Measurements from ENCODE around the gene RAET1E.

The RAET1E gene

GRCh38 chr6:149905371-149905910 is 7.5 kb upstream of the RAET1E start:
- H3K27me3 ChIP-seq (replicated peaks), result no peaks in the 10 kb centered on the region
- DNase-seq, result no peak
- TF ChIP-seq CTCF (IDR thresholded peaks at IDR 0.05; ENCODE audit: low read depth, low read length, missing control alignments), result no peak
- in situ Hi-C loops (cut with HindIII; ENCODE audit: low pct_ligation_motif_present, low sequenced_read_pairs), result no loop called here
- H3K4me3 ChIP-seq (ENCODE audit: low read depth, low read length), result no peak overlapping the region
- H3K27ac ChIP-seq, result no peak overlapping the region
- no peaks in the 10 kb centered on the region for H3K36me3 ChIP-seq (replicated peaks)

- Histone ChIP-seq H3K36me3 (replicated peaks) (no peaks in the 10 kb centered on the region), H3K4me3 (ENCODE audit: low read depth, low read length) (no peak overlapping the region), H3K27ac (no peak overlapping the region), H3K27me3 (replicated peaks) (no peaks in the 10 kb centered on the region)
- in situ Hi-C loops (cut with HindIII; ENCODE audit: low pct_ligation_motif_present, low sequenced_read_pairs), result no loop called here
- no peak for DNase-seq
- no peak for TF ChIP-seq CTCF (IDR thresholded peaks at IDR 0.05; ENCODE audit: low read depth, low read length, missing control alignments)
Observed at GRCh38 chr6:149904661-149905370, 6.9 kb upstream of the RAET1E start.

- Histone ChIP-seq H3K27me3 (replicated peaks) (no peaks in the 10 kb centered on the region), H3K4me3 (ENCODE audit: low read depth, low read length) (no peak overlapping the region), H3K27ac (no peak overlapping the region), H3K36me3 (replicated peaks) (no peaks in the 10 kb centered on the region)
- TF ChIP-seq CTCF (IDR thresholded peaks at IDR 0.05; ENCODE audit: low read depth, low read length, missing control alignments), result no peak
- in situ Hi-C loops (cut with HindIII; ENCODE audit: low pct_ligation_motif_present, low sequenced_read_pairs), result no loop called here
- DNase-seq, result no peak
Observed at GRCh38 chr6:149903938-149904611, 6.2 kb upstream of the RAET1E start.

GRCh38 chr6:149901444-149902140 is 3.7 kb upstream of the RAET1E start:
- Histone ChIP-seq H3K4me3 (ENCODE audit: low read depth, low read length) (no peak overlapping the region), H3K27ac (no peak overlapping the region), H3K27me3 (replicated peaks) (no peaks in the 10 kb centered on the region), H3K36me3 (replicated peaks) (no peaks in the 10 kb centered on the region)
- no peak for TF ChIP-seq CTCF (IDR thresholded peaks at IDR 0.05; ENCODE audit: low read depth, low read length, missing control alignments)
- DNase-seq, result no peak
- in situ Hi-C loops (cut with HindIII; ENCODE audit: low pct_ligation_motif_present, low sequenced_read_pairs), result no loop called here

- in situ Hi-C loops (cut with HindIII; ENCODE audit: low pct_ligation_motif_present, low sequenced_read_pairs), result no loop called here
- no peaks in the 10 kb centered on the region for H3K27me3 ChIP-seq (replicated peaks)
Observed at GRCh38 chr6:149900620-149901443, 2.9 kb upstream of the RAET1E start.

More at GRCh38 chr6:149900620-149901443, 2.9 kb upstream of the RAET1E start:
- Histone ChIP-seq H3K27ac (no peak overlapping the region), H3K4me3 (ENCODE audit: low read depth, low read length) (no peak overlapping the region), H3K36me3 (replicated peaks) (no peaks in the 10 kb centered on the region)
- no peak for TF ChIP-seq CTCF (IDR thresholded peaks at IDR 0.05; ENCODE audit: low read depth, low read length, missing control alignments)
- no peak for DNase-seq

Measured in brain microvascular endothelial cell (primary cell).